Measurements from ENCODE around the gene KCTD8. TPM values are rescaled to one million over a fixed set of nuclear protein-coding genes. Genes with fewer than 3 reads are reported as not detected.

KCTD8 gene
- total and polyA plus RNA-seq, 7 experiments from 2014 or later = not detected

GRCh38 chr4:44447563-44448504 lies 775 bp downstream of the KCTD8 start:
- peaks cover 11 to 19% of the 10 kb centered on the region in 2 donors for H3K27me3 ChIP-seq (ENCODE audit: control insufficient read depth in 2 of 2, insufficient read depth in 2 of 2, low read length in 2 of 2)
- no peaks in the 10 kb centered on the region for H3K36me3 ChIP-seq (ENCODE audit: control insufficient read depth in 2 of 3, insufficient read depth in 3 of 3, low read length in 3 of 3)
- Mint-ChIP-seq H3K4me1 (peaks cover 6 to 23% (median 17%) of the 10 kb centered on the region in 7 donors), H3K27ac (no peak overlapping the region), H3K36me3 (peaks cover 0 to 5% (median 0%) of the 10 kb centered on the region in 5 donors), H3K4me3 (peak overlapping the region in 4 of 10 donors; percentile 59 to 83 (median 68)), H3K9me3 (peaks cover 0 to 4% (median 0%) of the 10 kb centered on the region in 11 donors), H3K27me3 (peaks cover 43 to 63% (median 56%) of the 10 kb centered on the region in 5 donors)
- ChIA-PET CTCF (no interaction called here), POLR2A (no interaction called here)
- H3K4me1 ChIP-seq (ENCODE audit: control insufficient read depth in 2 of 2, insufficient read depth in 2 of 2, low read length in 2 of 2) = no peaks in the 10 kb centered on the region
- ATAC-seq = no peak
- no peak overlapping the region for H3K4me3 ChIP-seq (ENCODE audit: low read length)
- DNase-seq = peak in 1 of 9 donors; percentile 23
- no peaks in the 10 kb centered on the region for H3K9me3 ChIP-seq (ENCODE audit: control insufficient read depth in 2 of 3, low read length in 3 of 3)
- no peak overlapping the region for H3K27ac ChIP-seq (ENCODE audit: low read depth, low read length)
- intact Hi-C loops (cut with micrococcal nuclease) = loop anchor here in 1 of 2 donors (5.0 kb wide), 1 partner anchor 179 kb away; no protein-coding TSS in a partner anchor

- Histone ChIP-seq H3K27ac (ENCODE audit: low read depth, low read length) (no peak overlapping the region), H3K9me3 (ENCODE audit: control insufficient read depth in 2 of 3, low read length in 3 of 3) (no peaks in the 10 kb centered on the region), H3K36me3 (ENCODE audit: control insufficient read depth in 2 of 3, insufficient read depth in 3 of 3, low read length in 3 of 3) (no peaks in the 10 kb centered on the region), H3K4me1 (ENCODE audit: control insufficient read depth in 2 of 2, insufficient read depth in 2 of 2, low read length in 2 of 2) (no peaks in the 10 kb centered on the region), H3K27me3 (ENCODE audit: control insufficient read depth in 2 of 2, insufficient read depth in 2 of 2, low read length in 2 of 2) (peaks cover 11 to 19% of the 10 kb centered on the region in 2 donors), H3K4me3 (ENCODE audit: low read length) (no peak overlapping the region)
- intact Hi-C loops (cut with micrococcal nuclease) = loop anchor here in 1 of 2 donors (5.0 kb wide), 1 partner anchor 180 kb away; no protein-coding TSS in a partner anchor
- no peak for DNase-seq
- Mint-ChIP-seq H3K36me3 (peaks cover 0 to 5% (median 0%) of the 10 kb centered on the region in 5 donors), H3K4me3 (peak overlapping the region; percentile 42 to 83 (median 58)), H3K27me3 (peaks cover 45 to 60% (median 51%) of the 10 kb centered on the region in 5 donors), H3K27ac (peak overlapping the region in 1 of 9 donors; percentile 43), H3K4me1 (peaks cover 6 to 23% (median 17%) of the 10 kb centered on the region in 7 donors), H3K9me3 (peaks cover 0 to 4% (median 0%) of the 10 kb centered on the region in 11 donors)
- no peak for ATAC-seq
- POLR2A ChIA-PET = no interaction called here
- CTCF ChIA-PET = no interaction called here
These were observed 1.6 kb downstream of the KCTD8 start for GRCh38 chr4:44446801-44447562.

DNA sequence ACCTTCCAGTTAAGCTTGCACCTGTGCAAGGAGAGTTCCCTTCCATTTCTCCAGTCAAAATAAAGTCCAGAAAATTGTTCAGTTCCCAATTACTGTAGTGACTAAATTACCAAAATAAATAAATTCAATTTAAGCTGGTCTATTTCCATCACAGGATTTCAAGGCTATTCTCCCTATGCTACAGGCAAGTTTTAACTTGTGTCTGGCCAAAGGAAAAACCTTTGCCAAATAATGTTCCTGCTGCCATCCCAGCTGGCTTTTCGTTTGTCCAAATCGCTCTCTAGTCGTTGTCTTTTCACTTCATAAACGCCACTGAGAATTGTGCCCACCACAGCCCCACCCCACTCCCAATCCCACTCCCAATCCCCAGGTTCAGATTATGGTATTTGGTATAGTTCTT lies 2.4 kb downstream of the KCTD8 start:
- H3K9me3 ChIP-seq (ENCODE audit: control insufficient read depth in 2 of 3, low read length in 3 of 3) = no peaks in the 10 kb centered on the region
- Mint-ChIP-seq H3K27me3 (peaks cover 45 to 52% (median 47%) of the 10 kb centered on the region in 5 donors), H3K9me3 (peaks cover 0 to 4% (median 0%) of the 10 kb centered on the region in 11 donors), H3K27ac (no peak overlapping the region), H3K4me3 (peak overlapping the region in 6 of 10 donors; percentile 5 to 83 (median 49)), H3K36me3 (peaks cover 0 to 5% (median 0%) of the 10 kb centered on the region in 5 donors), H3K4me1 (peaks cover 6 to 23% (median 17%) of the 10 kb centered on the region in 7 donors)
- intact Hi-C loops (cut with micrococcal nuclease) = loop anchor here in 1 of 2 donors (5.0 kb wide), 1 partner anchor 181 kb away; no protein-coding TSS in a partner anchor
- H3K4me1 ChIP-seq (ENCODE audit: control insufficient read depth in 2 of 2, insufficient read depth in 2 of 2, low read length in 2 of 2) = no peaks in the 10 kb centered on the region
- no peak for ATAC-seq
- peaks cover 11 to 19% of the 10 kb centered on the region in 2 donors for H3K27me3 ChIP-seq (ENCODE audit: control insufficient read depth in 2 of 2, insufficient read depth in 2 of 2, low read length in 2 of 2)
- H3K36me3 ChIP-seq (ENCODE audit: control insufficient read depth in 2 of 3, insufficient read depth in 3 of 3, low read length in 3 of 3) = no peaks in the 10 kb centered on the region
- DNase-seq = no peak
- ChIA-PET CTCF (no interaction called here), POLR2A (no interaction called here)
- H3K4me3 ChIP-seq (ENCODE audit: low read length) = no peak overlapping the region
- H3K27ac ChIP-seq (ENCODE audit: low read depth, low read length) = no peak overlapping the region

DNA sequence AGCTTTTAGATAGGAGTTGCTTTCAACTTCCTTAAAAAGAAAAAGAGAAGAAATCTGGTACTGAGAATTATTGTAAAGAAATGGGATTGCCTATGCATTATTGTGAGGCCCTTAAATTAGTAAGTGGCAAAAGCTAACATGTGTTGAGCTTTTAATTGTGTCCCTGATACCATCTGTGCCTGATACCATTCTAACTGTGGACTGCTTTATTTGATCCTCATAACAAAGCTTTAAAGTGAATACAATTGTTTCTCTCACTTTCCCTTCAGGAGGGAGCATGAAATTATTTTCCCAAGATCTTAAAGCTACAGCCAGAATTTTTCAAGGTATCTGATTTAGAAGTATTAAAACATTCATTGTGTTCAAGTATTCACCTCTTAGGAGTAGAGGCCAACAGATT lies 9.9 kb downstream of the KCTD8 start:
- H3K36me3 Mint-ChIP-seq = no peaks in the 10 kb centered on the region

DNA sequence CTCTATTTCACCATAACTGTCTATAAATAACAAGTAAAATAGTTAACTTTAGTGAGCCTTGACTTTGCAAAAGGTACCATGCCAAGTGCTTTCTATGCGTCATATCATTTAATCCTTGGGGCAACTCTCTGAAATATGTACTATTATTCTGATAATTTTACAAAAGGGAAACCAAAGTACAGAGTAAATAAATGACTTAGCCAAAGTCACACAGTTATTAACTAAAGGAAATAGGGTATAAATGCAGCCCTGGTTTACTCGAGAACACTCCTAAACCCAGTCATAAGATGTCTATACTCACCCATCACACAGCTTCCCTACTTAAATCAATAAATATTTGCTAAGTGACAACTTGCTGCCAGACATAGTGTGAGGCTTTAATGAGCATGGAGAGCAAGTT lies 14.4 kb downstream of the KCTD8 start:
- DNase-seq (no peak), ATAC-seq (no peak)
- Mint-ChIP-seq H3K27ac (no peak overlapping the region), H3K36me3 (no peaks in the 10 kb centered on the region), H3K9me3 (peaks cover 0 to 2% (median 0%) of the 10 kb centered on the region in 11 donors), H3K4me1 (no peaks in the 10 kb centered on the region), H3K4me3 (no peak overlapping the region), H3K27me3 (no peaks in the 10 kb centered on the region)
- POLR2A ChIA-PET = no interaction called here
- Histone ChIP-seq H3K27ac (ENCODE audit: low read depth, low read length) (no peak overlapping the region), H3K36me3 (ENCODE audit: control insufficient read depth in 2 of 3, insufficient read depth in 3 of 3, low read length in 3 of 3) (no peaks in the 10 kb centered on the region), H3K9me3 (ENCODE audit: control insufficient read depth in 2 of 3, low read length in 3 of 3) (no peaks in the 10 kb centered on the region), H3K4me3 (ENCODE audit: low read length) (no peak overlapping the region), H3K4me1 (ENCODE audit: control insufficient read depth in 2 of 2, insufficient read depth in 2 of 2, low read length in 2 of 2) (no peaks in the 10 kb centered on the region), H3K27me3 (ENCODE audit: control insufficient read depth in 2 of 2, insufficient read depth in 2 of 2, low read length in 2 of 2) (no peaks in the 10 kb centered on the region)
- intact Hi-C loops (cut with micrococcal nuclease) = no loop called here
- CTCF ChIA-PET = no interaction called here

More for the DNA sequence above, 9.9 kb downstream of the KCTD8 start:
- H3K27me3 Mint-ChIP-seq = peaks cover 0 to 11% (median 9%) of the 10 kb centered on the region in 5 donors
- H3K27me3 ChIP-seq (ENCODE audit: control insufficient read depth in 2 of 2, insufficient read depth in 2 of 2, low read length in 2 of 2) = no peaks in the 10 kb centered on the region
- no peaks in the 10 kb centered on the region for H3K4me1 ChIP-seq (ENCODE audit: control insufficient read depth in 2 of 2, insufficient read depth in 2 of 2, low read length in 2 of 2)
- no peaks in the 10 kb centered on the region for H3K9me3 Mint-ChIP-seq
- ATAC-seq = no peak
- intact Hi-C loops (cut with micrococcal nuclease) = no loop called here
- H3K9me3 ChIP-seq (ENCODE audit: control insufficient read depth in 2 of 3, low read length in 3 of 3) = no peaks in the 10 kb centered on the region
- DNase-seq = no peak
- H3K27ac ChIP-seq (ENCODE audit: low read depth, low read length) = no peak overlapping the region
- no peak overlapping the region for H3K27ac Mint-ChIP-seq
- ChIA-PET POLR2A (no interaction called here), CTCF (no interaction called here)
- H3K4me3 Mint-ChIP-seq = no peak overlapping the region
- H3K4me3 ChIP-seq (ENCODE audit: low read length) = no peak overlapping the region
- H3K4me1 Mint-ChIP-seq = no peaks in the 10 kb centered on the region
- no peaks in the 10 kb centered on the region for H3K36me3 ChIP-seq (ENCODE audit: control insufficient read depth in 2 of 3, insufficient read depth in 3 of 3, low read length in 3 of 3)

GRCh38 chr4:44425614-44426208 lies 22.9 kb downstream of the KCTD8 start:
- no peaks in the 10 kb centered on the region for H3K4me1 Mint-ChIP-seq
- H3K9me3 ChIP-seq (ENCODE audit: control insufficient read depth in 2 of 3, low read length in 3 of 3) = no peaks in the 10 kb centered on the region
- no peaks in the 10 kb centered on the region for H3K36me3 ChIP-seq (ENCODE audit: control insufficient read depth in 2 of 3, insufficient read depth in 3 of 3, low read length in 3 of 3)
- H3K36me3 Mint-ChIP-seq = no peaks in the 10 kb centered on the region
- ATAC-seq (no peak), DNase-seq (no peak)
- no peaks in the 10 kb centered on the region for H3K27me3 Mint-ChIP-seq
- ChIA-PET CTCF (no interaction called here), POLR2A (no interaction called here)
- H3K4me1 ChIP-seq (ENCODE audit: control insufficient read depth in 2 of 2, insufficient read depth in 2 of 2, low read length in 2 of 2) = no peaks in the 10 kb centered on the region
- no peak overlapping the region for H3K27ac Mint-ChIP-seq
- intact Hi-C loops (cut with micrococcal nuclease) = no loop called here
- no peaks in the 10 kb centered on the region for H3K27me3 ChIP-seq (ENCODE audit: control insufficient read depth in 2 of 2, insufficient read depth in 2 of 2, low read length in 2 of 2)
- peaks cover 0 to 11% (median 0%) of the 10 kb centered on the region in 11 donors for H3K9me3 Mint-ChIP-seq
- no peak overlapping the region for H3K4me3 ChIP-seq (ENCODE audit: low read length)
- no peak overlapping the region for H3K27ac ChIP-seq (ENCODE audit: low read depth, low read length)
- H3K4me3 Mint-ChIP-seq = no peak overlapping the region

All from naive thymus-derived CD4-positive, alpha-beta T cell (primary cell).